ENCODE results near the gene DDN.

DNA sequence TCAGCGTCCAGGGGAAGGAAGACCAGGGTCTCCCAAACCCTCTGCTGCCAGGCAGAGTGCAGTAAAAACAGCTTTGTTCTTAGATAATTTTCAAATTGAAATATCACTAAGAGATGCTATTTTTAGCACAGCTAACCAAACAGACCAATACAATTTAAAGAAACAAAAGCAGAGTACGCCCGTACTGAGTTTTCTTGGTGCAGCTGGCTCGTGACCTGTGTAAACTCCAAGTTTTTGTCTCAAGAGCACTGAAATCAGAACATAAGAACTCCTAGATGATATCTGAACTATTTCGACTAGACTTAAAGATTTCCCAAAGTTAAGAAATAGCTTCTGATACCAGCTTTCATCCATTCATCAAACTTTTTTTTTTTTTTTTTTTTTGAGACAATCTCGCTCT, 52.2 kb downstream of the DDN start:
- TF ChIP-seq POLR2AphosphoS5 (IDR thresholded peaks at IDR 0.05) (no peak), CTCF (IDR thresholded peaks at IDR 0.05) (no peak)
